Stimulated activated CD4-positive, alpha-beta T cell treated with anti-CD3 and anti-CD28 coated beads, Interleukin-12 subunit alpha, Interleukin-12 subunit beta, amount 100 ng/mL, for 4 hours (primary cell): Measurements from ENCODE around the gene KCNH4.

Source experiments
- DNase-seq: peaks from one replicate; pipeline ENCODE4 v3.0.0-alpha.2; 2020

The KCNH4 gene

DNA sequence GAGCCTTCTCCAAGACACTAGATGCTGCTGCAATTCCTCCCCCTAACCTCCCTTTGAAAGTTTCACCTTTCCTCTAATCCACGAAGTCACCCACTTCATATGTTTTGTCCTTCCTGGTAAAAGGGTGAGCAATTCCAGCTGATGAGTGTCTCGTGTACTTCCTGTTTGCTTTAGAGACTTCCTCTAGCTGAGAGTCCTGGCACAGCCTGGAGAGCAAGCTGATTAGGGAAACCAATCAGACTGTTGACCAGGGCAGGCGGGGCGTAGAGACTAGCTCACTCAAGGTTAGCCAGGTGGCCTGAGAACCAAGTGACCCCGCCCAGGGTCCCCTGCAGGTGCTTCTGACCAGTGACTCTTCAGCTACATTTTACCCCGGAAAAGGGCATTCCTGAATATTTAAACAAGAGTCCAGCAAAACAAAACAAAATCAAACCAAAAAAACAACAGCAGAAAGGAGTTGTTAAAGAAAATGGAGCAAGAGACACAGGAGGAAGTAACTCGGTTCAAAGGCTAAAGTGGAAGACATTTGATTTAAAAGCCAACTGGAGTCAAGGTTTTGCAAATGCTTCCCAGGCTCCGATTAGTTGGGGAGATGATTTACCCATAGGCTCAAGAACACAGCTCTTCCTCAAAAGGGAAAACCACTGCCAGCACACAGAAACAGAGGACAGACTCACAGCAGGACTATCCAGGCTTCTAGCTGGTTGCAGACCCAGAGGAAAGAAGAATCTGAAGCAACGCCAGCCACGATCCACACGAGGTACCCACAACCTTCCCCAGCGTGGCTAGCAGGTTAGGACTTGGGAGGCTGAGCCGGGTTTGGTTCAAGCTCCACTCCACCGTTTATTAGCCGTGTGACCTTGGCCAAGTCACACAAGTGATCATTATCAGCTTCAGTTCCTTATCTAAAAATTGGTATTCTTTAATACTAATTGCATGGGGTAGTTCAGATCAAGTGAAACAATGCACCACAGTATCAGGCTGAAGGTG lies 45.0 kb downstream of the KCNH4 start:
- DNase-seq, result no peak

DNA sequence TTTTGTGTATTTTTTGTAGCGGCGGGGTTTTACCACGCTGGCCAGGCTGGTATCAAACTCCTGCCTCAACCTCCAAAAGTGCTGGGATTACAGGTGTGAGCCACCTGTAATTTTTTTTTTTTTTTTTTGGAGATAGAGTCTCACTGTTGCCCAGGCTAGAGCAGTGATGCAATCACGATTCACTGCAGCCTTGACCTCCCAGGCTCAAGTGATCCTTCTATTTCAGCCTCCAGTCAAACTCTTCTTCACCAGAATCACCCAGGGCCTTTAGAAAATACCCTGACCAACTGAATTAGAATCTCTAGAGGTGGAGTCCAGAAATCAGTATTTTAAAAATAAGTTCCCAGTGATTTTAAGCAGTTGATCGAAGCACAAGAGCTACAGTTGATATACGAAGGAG lies 45.8 kb downstream of the KCNH4 start:
- no peak for DNase-seq

DNA sequence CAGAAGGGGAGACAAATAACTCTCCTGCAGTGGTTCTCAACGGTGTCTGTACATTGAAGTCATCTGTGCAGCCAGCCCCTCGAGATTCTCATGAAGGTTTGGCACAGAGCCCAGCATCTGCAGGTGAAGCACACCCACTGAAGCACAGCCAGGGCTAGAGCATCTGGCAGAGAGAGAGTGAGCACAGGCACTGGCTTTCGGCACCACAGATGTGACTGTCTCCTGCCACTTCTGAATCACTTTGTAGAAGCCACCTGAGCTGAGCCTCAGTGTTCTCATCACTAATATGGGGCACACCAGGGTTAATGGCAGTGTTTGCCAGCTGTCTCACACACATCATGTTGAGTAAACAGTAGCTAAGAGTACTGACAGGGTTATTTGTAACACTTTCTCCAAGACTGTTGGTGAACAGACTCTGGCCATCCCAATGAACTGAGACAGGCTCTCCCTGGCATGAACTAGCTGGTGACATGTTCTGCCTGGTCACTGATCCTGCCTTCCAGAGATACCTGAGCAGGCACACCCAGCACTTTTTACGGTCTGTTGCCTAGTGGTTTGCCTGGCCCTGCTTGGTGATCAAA lies 47.4 kb downstream of the KCNH4 start:
- DNase-seq, result no peak

DNA sequence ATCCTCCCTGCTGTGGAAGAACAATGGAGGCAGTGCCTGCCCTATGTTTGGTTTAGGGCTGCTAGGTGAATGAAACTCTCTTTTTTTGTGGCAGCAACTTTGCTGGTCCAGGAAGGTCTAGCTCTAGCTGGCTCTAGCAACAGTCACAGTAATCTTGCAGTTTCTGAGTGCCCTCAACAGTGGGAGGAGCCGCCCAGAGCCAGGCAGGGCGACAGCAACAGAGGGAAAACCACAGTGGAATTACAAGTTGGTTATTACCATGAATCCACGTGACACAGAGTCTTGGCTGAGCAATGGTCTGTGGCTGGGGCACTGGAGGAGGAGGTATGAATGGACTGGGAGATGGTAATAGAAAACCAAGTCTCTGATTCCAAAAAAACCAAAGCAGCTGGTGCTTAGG lies 48.0 kb downstream of the KCNH4 start:
- DNase-seq, result no peak

DNA sequence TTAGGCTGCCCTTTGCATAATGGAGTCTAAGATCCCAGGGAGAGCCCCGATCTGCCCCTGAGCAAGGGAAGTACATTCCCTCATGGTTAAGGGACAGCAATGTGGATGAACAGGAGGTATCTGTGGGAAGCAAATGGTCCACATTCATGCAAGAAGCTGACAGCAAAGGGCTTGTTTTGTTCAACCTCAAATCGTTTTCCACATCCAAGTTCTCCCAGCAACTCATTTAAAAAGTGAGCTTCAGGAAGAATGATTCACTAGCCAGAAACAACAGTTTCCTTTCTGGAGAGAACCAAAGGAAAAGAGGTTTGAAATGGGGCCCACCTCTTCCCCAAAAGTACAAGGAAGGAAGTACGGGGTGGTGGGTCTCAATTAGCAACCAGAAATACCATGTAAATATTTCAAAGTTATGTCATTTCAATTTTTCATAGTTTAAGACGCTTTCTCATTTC lies 48.9 kb downstream of the KCNH4 start:
- DNase-seq, result no peak

DNA sequence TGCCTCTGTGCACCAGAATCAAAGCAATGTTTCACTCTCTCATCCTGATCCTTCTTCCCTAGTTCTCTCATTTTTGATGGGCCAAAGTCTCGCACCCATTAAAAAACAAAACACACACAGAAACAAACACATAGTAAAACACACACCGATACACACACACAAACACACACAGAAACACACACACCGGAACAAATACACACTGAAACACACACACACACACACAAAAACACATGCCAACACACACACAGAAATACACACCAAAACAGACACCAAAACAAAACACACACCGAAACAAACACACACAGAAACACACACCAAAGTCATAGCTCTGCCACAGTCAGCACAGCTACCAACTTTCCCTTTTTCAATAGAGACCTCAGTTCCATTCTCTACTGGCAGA lies 49.7 kb downstream of the KCNH4 start:
- DNase-seq, result no peak

DNA sequence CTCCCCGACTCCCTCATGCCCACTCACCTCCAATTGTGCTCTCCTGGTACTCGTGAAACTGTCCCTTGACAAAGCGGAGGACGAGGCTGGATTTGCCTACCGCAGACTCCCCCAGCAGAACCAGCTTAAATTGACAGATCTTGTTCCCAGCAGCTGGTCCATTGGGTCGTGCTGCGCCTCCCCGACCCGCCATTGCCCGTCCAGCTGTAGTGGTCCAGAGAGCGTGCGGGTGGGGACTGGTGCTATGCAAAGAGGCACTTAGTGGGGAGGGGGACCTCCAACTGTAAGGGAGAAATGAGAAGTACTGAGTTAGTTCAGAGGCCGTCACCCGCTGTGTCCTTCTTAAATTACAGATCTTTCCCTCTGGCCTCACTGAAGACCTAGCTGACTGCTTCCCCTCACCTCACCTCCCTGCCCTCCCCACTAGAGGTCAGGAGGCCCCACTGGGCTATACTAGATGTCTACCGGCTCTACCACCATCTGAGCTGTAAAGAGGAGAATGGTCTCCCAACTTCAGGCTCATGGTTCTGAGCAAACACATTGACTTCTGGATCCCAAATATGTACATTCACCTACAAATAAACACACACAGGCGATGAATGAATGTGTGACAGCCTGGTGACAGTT lies 50.5 kb downstream of the KCNH4 start:
- DNase-seq, result no peak

DNA sequence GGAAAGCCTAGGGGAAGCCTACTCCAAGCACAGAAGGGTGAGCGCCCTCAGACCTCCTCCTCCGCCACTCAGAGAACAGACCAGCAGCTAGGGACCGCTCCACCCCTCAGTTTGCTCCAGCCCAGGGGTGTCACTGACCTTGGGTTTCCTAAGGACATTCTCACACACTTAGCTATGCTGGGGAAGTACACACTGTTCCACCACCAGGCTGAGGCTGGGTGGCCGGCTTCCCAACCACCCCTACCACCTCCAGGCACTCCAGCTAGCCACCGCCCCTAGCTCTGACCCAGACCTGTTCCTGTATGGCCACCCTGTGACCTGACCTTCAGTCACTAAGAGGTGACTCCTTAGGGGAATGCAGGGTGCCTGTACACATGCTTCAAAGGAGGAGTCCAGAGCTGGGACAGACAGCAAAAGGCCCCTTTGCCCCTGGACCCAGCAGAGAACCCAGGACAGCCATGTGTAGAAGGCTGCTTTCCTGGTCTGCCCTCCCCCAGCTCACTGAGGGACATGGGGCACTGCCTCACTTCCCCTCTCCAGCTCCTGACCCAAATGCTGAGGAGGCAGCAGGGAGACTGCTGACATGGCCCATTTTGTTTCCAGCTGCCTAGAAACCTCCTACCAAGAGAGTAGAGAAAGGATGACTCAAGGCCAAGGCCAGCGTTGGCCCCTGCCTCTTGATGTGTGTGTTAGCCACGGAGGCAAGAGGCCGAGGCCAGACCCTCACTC lies 51.7 kb downstream of the KCNH4 start:
- no peak for DNase-seq

DNA sequence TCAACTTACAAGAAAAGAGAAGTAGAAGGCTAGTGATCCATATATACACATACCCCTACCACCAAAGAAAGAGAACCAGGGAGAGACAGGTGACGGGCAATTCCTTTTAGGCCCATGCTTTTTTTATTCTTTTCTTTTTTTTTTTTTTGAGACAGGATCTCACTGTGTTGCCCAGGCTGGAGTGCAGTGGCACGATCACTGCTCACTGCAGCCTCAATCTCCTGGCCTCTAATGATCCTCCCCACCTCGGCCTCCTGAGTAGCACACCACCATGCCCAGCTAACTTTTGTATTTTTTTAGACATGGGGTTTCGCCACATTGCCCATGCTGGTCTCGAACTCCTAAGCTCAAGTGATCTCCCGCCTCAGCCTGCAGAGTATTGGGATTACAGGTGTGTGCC lies 53.5 kb downstream of the KCNH4 start:
- DNase-seq, result no peak

DNA sequence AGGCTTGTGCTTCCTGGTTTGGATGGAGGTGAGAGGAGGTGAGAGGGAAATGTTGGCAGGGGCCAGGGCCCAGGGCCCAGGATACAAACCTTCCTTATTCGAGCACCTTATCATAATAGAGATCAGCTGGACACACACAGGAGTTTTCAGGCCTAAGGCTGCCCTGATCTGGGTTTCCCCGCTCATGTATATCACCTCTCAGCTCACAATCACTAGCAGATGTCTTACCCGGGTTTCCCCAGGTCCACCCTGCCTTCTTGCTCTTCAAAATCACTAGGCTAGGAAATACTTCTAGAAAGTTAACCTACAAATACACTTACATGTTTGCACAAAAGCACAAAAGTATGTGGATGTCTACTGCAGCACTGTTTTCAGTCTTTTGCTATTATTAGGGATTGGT lies 54.1 kb downstream of the KCNH4 start:
- DNase-seq, result no peak

DNA sequence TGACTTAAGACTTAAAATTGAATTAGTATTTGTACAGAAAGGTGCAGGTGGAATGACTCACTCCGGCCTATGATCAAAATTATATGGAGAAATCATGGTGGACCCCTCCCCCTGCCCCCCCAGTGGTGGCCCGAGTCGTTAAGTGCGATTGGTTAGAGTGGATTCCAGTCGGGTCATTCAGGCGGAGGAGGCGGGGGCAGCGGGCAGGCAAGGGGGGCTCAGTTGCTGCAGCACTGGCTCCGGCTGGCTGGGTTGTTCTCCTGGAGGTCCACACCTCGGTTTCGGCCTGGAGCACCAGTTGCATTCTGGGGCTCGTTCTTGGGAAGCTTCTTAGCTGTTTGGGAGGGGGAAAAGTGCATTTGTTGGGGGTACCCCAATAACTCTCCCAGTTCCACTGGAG lies 55.4 kb downstream of the KCNH4 start:
- DNase-seq, result no peak

DNA sequence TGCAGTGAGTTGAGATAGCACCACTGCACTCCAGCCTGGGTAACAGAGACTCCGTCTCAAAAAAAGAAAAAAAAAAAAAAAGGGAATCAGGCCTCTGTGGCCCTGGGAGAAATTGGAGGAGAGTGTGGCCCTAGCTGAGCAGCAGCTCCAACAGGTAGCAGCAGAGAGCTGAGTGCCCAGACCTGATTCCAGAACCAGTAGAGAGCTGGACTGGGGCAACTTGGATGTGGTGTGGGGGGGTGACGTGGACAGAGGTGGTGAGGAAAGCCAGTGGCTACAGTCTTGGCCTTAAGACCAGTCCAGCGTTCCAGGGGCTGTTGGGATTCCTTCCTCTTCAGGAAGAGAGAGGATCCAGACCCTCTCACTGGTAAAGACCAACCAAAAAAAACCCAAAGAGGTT lies 56.7 kb downstream of the KCNH4 start:
- no peak for DNase-seq

DNA sequence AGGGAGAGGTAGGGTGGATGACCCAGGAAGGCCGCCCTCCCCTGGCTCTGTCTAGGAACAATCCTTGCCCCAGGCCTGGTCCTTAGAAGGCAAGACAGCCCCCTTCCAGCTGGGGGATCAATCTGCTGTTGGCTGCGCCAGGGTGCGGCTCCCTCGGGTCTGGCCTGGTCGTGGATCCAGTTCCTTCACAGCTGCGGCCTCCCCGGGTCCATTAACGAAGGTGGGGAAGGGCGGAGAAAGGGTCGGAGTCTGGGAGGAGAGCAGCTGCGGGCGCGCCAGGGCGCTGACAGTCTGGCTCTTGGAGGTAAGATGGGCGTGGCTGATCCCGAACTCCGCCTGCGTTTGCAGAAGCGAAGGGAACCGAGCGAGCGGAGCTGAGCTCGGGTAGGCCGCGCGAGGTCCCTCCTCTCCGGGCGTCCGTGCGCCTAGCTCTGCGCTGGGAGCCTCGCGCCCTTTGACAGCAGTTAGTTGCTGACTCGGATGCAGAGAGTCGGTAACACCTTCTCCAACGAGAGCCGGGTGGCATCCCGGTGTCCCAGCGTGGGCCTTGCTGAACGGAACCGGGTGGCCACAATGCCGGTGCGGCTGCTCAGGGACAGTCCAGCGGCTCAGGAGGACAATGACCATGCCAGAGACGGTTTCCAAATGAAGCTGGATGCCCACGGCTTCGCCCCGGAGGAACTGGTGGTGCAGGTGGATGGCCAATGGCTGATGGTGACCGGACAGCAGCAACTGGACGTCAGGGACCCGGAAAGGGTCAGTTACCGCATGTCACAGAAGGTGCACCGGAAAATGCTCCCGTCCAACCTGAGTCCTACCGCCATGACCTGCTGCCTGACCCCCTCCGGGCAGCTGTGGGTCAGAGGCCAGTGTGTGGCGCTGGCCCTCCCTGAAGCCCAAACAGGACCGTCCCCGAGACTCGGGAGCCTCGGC lies 58.3 kb downstream of the KCNH4 start, which contains the start of gene HSPB9:
TSS of gene HSPB9 (plus strand) at position 434 of the 933 bp plus-strand sequence. CDS start at position 481, 47 bp downstream.
- DNase-seq, result no peak

DNA sequence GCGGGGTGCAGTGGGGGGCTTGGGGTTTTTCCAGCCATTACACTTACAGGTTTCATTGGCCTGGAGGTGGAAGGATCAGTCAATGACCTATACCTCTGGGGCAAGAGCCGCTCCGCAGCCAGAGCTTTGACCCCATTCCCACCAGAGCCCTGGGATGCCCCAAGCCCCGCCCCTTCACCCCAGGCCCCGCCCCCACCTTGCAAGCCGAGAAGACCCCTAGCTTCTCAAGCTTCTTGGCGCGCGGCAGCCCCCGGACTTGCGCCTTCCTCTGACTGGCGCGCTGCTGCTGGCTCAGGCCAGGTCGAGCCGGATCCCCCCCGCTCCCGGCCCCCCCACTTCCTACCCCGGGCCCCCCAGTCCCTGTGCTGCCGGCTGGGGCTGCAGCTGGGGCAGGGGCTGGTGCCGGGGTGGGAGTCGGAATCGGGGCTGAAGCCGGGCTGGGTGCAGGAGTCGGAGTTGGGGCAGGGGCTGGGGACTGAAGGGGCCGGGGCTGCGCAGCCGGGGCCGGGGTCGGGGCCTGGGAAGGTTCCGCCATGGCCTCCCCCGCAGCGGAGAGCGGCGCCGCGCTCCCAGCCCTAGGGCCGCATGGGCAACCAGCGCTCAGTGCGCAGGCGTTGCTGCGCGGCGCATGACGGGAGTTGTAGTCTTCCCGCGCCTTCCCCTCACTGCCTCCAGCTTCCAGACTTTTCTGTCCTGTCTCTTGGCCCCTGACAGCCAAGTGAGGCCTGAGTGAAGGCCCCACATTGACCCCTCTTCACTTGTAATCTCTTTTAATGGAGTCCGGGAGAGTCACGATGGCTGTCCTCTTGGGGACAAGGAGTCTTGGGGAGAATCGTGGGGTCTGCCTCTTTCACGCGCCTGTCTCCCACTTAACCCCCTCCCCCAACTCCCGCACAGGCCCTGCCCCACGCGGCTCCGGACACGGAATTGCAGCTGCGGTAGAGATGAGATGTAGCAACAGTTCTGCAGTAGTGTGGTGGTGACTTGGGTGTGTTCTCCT lies 59.9 kb downstream of the KCNH4 start, which contains the start of gene KAT2A:
TSS of gene KAT2A (minus strand) at position 598 of the 1,000 bp plus-strand sequence. CDS start at position 535, 63 bp downstream.
- DNase-seq, result peak; percentile 77

DNA sequence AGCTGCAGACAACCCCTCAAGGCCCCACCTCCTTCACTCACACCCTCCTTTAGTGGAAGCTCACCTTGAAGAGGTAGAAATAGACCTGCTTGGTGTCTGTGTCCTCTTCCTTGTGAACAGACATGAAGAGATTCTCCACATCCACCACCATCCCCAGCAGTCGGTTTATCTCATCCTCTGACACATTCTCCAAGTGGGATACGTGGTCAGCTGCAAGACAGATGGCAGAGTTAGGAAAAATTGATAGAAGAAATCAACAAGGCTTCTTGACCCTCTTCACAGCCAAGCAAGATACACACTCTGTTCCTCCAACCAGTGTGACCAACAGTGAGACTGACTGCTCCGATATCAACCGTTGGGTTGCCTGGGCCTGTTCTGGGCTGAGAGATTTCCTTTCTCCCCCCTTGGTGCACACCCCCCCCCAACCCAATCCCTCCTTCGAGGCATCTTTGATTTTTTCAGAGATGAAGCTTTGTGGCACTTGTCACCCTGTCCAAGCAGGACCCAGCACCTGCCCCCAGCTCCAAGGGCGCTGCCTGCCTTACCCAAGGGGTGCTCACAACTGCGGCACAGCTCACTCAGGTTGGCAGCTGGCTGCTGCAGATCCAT lies 60.7 kb downstream of the KCNH4 start:
- DNase-seq, result no peak

DNA sequence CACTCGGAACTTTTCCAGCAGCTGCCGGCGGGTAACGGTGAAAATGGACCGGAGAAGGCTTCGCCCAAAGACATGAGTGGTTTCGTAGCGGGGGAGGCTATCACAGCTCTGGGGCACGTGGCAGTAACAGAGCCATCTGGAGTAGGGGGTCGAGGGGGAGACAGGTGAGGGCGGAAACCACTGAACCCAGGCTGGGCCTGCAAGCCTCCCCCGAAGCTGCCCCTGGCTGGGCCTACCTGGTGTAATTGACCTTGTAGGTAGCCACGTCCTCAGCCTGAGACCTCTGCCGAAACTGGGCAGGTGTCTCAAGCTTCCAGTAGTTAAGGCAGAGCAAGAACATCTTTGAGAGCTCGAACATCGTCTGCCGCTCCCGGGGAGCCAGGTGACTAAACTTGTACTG lies 61.6 kb downstream of the KCNH4 start:
- no peak for DNase-seq

DNA sequence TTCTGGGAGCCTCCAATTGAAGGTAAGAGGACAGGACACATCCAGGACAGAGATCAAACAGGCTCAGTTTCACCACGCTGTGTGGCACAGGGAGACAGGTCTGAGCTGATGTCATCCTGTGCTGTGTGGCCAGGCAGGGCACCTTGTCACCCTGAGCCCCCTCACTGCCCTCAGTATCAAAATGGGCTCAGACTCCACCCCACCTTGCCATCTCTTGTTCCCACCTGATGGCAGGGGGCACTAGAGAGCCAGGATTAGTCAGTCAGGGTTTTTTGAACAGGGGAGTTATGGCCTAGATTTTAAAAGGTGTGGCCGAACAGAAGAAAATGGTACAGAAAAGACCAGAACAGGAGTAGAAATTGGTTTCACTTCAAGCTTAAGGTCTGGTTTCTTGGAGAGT lies 62.4 kb downstream of the KCNH4 start:
- peak; percentile 38 for DNase-seq

DNA sequence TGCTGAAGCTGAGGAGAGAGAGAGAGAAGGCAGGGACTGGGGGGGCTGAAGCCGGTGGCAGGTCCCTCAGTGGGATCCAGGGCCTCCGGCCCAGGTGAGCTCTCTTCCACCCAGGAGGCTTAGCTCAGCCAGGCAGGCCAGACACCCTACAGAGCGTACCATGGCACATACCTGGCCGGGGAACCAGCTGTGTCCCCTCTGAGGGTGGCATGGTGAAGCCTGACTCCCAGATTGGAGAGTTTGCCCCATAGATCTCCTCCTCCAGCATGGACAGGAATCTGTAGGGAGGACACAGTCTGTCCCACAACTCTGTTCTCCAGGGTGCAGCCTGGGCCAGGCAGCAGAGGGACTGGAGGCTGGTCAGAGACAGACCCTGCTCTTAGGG lies 62.8 kb downstream of the KCNH4 start:
- no peak for DNase-seq

DNA sequence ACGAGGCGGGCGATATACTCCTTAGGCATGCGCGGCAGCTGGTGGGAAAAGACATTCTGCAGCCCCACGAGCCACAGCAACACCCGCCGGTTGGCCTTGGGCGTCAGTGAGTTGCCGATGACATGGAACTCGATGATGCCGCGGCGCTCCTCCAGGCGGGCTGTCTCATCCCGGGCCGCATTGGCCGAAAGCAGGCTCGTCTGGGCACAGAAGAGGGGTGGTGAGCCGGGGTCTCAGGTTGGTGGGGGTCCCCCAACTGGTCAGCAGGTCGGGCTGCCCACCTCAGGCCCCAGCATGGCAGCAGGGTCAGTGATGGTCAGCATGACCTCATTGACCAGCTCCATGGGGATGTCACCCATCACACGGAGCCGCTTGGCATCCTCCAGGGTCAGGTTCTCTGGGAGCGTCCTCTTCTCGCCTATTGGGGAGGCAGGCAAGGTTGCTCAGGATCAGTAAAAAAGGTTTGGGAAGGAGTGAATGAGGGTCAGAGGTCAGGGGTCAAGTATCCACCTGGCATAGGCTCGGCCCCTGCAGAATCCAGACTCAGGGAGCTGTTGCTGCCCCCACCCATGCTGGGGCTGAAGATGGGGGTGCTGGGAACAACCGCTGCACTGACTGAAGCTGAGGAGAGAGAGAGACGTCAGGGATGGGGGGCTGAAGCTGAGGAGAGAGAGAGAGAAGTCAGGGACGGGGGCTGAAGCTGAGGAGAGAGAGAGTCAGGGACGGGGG lies 63.4 kb downstream of the KCNH4 start:
- no peak for DNase-seq
